Measurements from ENCODE around the gene RCE1.

GRCh38 chr11:66887526-66887925, 44.3 kb downstream of the RCE1 start:
- no peak for TF ChIP-seq ZNF274 (IDR thresholded peaks at IDR 0.05; ENCODE audit: low read depth, low read length)
- TF ChIP-seq SUZ12 (IDR thresholded peaks at IDR 0.05; ENCODE audit: extremely low read depth, insufficient read depth, insufficient read length), result no peak
